Caco-2 (cell line): ENCODE results near the gene TPCN1. TPM values are rescaled to one million over a fixed set of nuclear protein-coding genes. Genes with fewer than 3 reads are reported as not detected.
A peak's percentile ranks its signal among the peaks of the same experiment; 100 is the strongest.

Experiments
- BruUV-seq: library from RNA; stranded (reverse); fragments of 400-500 nt; replicated peaks from 2 replicates; lab custom pipeline; 2021; lab: Mats Ljungman, UMichigan
- CTCF ChIA-PET: fragments of 300-600 bp; sonication (Branson Sonifier 250); formaldehyde crosslinking; loops from one replicate; lab custom pipeline; 2022; ENCODE audit warnings: antibody characterized with exemption; lab: Charles Lee
- POLR2A ChIA-PET: fragments of 300-600 bp; sonication (Branson Sonifier 250); formaldehyde crosslinking; loops from one replicate; lab custom pipeline; 2022; ENCODE audit warnings: antibody characterized with exemption; lab: Charles Lee
- DNase-seq, 2 experiments: peaks; one replicate each; pipeline versions ENCODE4 v3.0.0 to v3.0.0-alpha.2; 2020 to 2022
- H3K27me3 ChIP-seq: replicated peaks from 2 replicates; pipeline ENCODE4 v1.6.0; 2011; ENCODE audit warnings: low read length; ENCODE audit not compliant: control insufficient read depth, insufficient read depth
- H3K36me3 ChIP-seq: 2 replicates; pipeline ENCODE4 v1.5.1; 2011; ENCODE audit warnings: low read length; ENCODE audit not compliant: control insufficient read depth, insufficient read depth
- H3K4me1 ChIP-seq: fragments of 250-450 bp; sonication (Bioruptor Pico); 2 replicates; pipeline ENCODE4 v1.5.1; 2020; ENCODE audit warnings: mild to moderate bottlenecking
- H3K4me3 ChIP-seq: 2 replicates; pipeline ENCODE4 v1.5.1; 2011; ENCODE audit warnings: low read depth, mild to moderate bottlenecking, control low read depth, low read length
- H3K9me3 ChIP-seq: fragments of 250-450 bp; sonication (Bioruptor Pico); 2 replicates; pipeline ENCODE4 v1.5.1; 2020; ENCODE audit warnings: mild to moderate bottlenecking, moderate library complexity
- H3K27ac Mint-ChIP-seq: one replicate; pipeline ENCODE4 v1.8.0; 2022; ENCODE audit warnings: mixed read lengths; ENCODE audit not compliant: unreplicated experiment
- H3K27me3 Mint-ChIP-seq: one replicate; pipeline ENCODE4 v1.8.0; 2022; ENCODE audit warnings: mixed read lengths; ENCODE audit not compliant: insufficient read depth, unreplicated experiment
- H3K36me3 Mint-ChIP-seq: one replicate; pipeline ENCODE4 v1.8.0; 2022; ENCODE audit warnings: mild to moderate bottlenecking, mixed read lengths; ENCODE audit not compliant: insufficient read depth, unreplicated experiment
- H3K4me1 Mint-ChIP-seq: one replicate; pipeline ENCODE4 v1.8.0; 2022; ENCODE audit warnings: low read depth, mixed read lengths; ENCODE audit not compliant: unreplicated experiment
- H3K4me3 Mint-ChIP-seq: one replicate; pipeline ENCODE4 v1.8.0; 2022; ENCODE audit warnings: mild to moderate bottlenecking, moderate library complexity, mixed read lengths; ENCODE audit not compliant: unreplicated experiment
- H3K9me3 Mint-ChIP-seq: one replicate; pipeline ENCODE4 v1.8.0; 2022; ENCODE audit warnings: mixed read lengths; ENCODE audit not compliant: unreplicated experiment
- CTCF ChIP-seq, 2 experiments: fragments of 200-600 bp in 1 of 2; IDR thresholded peaks; 1 replicate in 1 of 2; 2 replicates in 1 of 2; pipeline versions ENCODE4 v1.5.1 to v1.8.0; 2011 to 2022; ENCODE audit warnings: antibody characterized with exemption in 1 of 2, control low read depth in 1 of 2, inconsistent platforms in 1 of 2, low read depth in 1 of 2, low read length in 1 of 2, mild to moderate bottlenecking in 1 of 2, moderate library complexity in 1 of 2; ENCODE audit not compliant: insufficient read depth in 1 of 2, severe bottlenecking in 1 of 2, unreplicated experiment in 1 of 2
- intact Hi-C: fragments of 100-400 bp; cut with micrococcal nuclease; formaldehyde crosslinking; loops from one replicate; pipeline ENCODE4 v1.10.0; 2022; ENCODE audit not compliant: unreplicated experiment
- total RNA-seq: library from RNA; stranded (reverse); gene quantifications from 2 replicates; pipeline ENCODE4 v1.2.3, GENCODE V29; 2022

Gene TPCN1
- total RNA-seq, 1 experiment from 2014 or later: 54.4 TPM

GRCh38 chr12:113246478-113247122 lies 25.3 kb downstream of the TPCN1 start:
- H3K27me3 ChIP-seq: no peaks in the 10 kb centered on the region
- no peaks in the 10 kb centered on the region for H3K9me3 ChIP-seq
- peak; percentile 58 to 61 for DNase-seq
- no peak overlapping the region for H3K4me3 ChIP-seq
- ChIA-PET POLR2A (interaction anchor here (0.5 to 2.8 kb wide), 4 partner anchors 16 to 1136 kb away, joined by 3 to 42 read pairs (median 24); partner anchors contain the start of gene TPCN1), CTCF (interaction anchor here (0.9 to 1.3 kb wide), 2 partner anchors 23 to 49 kb away, joined by 3 to 6 read pairs; no protein-coding TSS in a partner anchor)
- peaks cover 38% of the 10 kb centered on the region for H3K4me1 ChIP-seq
- H3K9me3 Mint-ChIP-seq: no peaks in the 10 kb centered on the region
- H3K36me3 ChIP-seq: peaks cover 1% of the 10 kb centered on the region
- BruUV-seq: TSS peak; percentile 79
- peaks cover 52% of the 10 kb centered on the region for H3K4me1 Mint-ChIP-seq
- TF ChIP-seq CTCF (IDR thresholded peaks at IDR 0.05; ENCODE audit: insufficient read depth in 1 of 2, low read depth in 1 of 2, low read length in 1 of 2, severe bottlenecking in 1 of 2, unreplicated experiment in 1 of 2): no peak
- intact Hi-C loops: no loop called here
- H3K27me3 Mint-ChIP-seq: no peaks in the 10 kb centered on the region
- peak overlapping the region; percentile 88 for H3K4me3 Mint-ChIP-seq
- H3K36me3 Mint-ChIP-seq: peaks cover 58% of the 10 kb centered on the region
- peak overlapping the region; percentile 99 for H3K27ac Mint-ChIP-seq

GRCh38 chr12:113247123-113248050 lies 26.1 kb downstream of the TPCN1 start:
- intact Hi-C loops: no loop called here
- peaks cover 49% of the 10 kb centered on the region for H3K4me1 Mint-ChIP-seq
- DNase-seq: no peak
- peak overlapping the region; percentile 99 for H3K27ac Mint-ChIP-seq
- Histone ChIP-seq H3K9me3 (no peaks in the 10 kb centered on the region), H3K4me3 (no peak overlapping the region), H3K27me3 (no peaks in the 10 kb centered on the region), H3K4me1 (peaks cover 30% of the 10 kb centered on the region), H3K36me3 (peaks cover 3% of the 10 kb centered on the region)
- peaks cover 52% of the 10 kb centered on the region for H3K36me3 Mint-ChIP-seq
- BruUV-seq: no TSS peak
- H3K27me3 Mint-ChIP-seq: no peaks in the 10 kb centered on the region
- ChIA-PET POLR2A (interaction anchor here (2.4 to 2.8 kb wide), 2 partner anchors 17 to 26 kb away, joined by 37 to 42 read pairs; partner anchors contain the start of gene TPCN1), CTCF (interaction anchor here (0.9 kb wide), 1 partner anchor 50 kb away, joined by 3 read pairs; no protein-coding TSS in a partner anchor)
- no peak for TF ChIP-seq CTCF (IDR thresholded peaks at IDR 0.05; ENCODE audit: insufficient read depth in 1 of 2, low read depth in 1 of 2, low read length in 1 of 2, severe bottlenecking in 1 of 2, unreplicated experiment in 1 of 2)
- H3K4me3 Mint-ChIP-seq: no peak overlapping the region
- H3K9me3 Mint-ChIP-seq: no peaks in the 10 kb centered on the region
